ENCODE data around the gene PLPP1.
"Not testable (repeated sequence)": the region's sequence is repeated elsewhere in the genome, so short reads cannot be mapped to it uniquely, and the experiment has no call there.

Gene PLPP1

DNA sequence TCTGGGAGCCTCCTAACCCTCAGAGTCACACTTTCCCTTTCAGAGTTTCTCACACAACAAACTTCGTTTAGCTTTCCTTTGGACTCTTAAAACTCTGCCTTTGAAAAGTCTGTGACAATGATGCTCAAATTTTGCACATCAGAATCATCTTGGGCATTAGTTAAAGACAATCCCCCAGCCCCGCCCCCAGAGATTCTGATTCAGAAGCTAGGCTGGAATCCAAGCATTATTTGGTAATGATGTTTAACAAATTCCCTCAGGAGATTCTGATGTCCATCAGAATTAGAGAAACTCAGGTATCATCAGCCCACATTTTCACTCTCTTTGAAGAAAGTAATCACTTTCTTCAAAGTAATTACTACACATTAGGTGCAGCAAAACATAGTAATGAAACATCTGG is 9.6 kb upstream of the PLPP1 start:
- DNase-seq, result no peak

DNA sequence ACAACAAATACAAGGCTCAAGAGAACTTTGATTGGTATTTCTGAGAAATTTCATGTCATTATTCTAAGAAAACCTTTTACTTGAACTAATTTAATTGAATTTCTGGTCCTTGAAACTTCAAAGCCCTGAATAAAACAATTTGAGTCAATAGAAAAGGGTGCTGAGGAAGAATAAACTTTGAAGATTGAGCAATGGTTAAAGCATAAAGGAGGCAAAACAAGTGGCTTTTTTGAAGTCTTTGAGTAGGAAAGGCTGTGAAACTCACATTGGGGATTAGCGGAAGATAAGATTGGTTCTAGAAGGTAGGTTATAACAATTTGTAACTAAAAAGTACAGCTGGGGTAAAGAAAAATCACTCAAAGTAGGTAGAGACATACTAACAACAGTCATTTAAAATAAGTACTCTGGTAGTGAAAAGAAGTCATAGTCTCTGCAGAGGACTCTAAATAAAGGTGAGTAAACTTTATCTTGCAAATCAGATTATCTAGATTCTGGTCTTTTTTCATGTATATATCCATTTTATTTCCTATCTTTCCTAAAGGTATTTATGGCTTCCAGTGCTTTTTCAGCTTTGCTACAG is 6.4 kb upstream of the PLPP1 start:
- no peak for DNase-seq

GRCh38 chr5:55540525-55540924 is 5.8 kb upstream of the PLPP1 start:
- DNase-seq, result no peak

DNA sequence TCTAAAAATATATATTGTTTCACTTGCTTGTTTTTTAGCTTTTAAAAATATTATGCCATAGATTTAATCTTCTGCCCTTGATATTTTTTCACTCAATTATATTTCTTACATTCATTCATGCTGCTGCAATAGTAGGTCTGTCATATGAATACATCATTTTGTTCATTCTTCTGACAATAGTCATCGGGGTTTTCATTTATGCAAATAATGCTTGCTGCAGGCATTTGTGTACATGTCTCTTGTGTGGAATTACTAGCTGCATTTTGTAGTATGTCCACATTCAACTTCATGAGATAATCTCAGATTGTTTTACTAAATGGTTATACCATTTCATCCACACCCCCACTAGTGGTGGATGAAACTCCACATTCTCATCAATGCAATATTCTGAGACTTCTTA is 5.3 kb upstream of the PLPP1 start:
- DNase-seq, result no peak

DNA sequence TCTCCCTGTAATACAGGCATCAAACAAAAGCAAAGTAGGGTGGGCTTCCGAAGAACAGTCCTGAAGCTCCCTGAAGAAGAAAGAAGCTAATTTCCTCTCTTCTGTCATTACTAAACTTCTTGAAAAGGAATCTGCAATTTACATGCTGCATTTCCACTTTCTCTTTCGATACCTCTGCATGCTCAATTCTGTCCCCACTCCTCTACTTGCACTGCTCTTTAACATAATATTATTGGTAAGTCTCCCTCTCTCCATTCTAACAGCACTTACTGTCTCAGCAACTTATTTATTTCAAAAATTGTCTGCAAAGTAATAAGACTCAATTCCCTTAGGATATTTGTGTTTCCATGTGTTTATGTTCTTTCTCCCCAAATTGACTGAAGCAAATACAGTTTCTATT is 3.9 kb upstream of the PLPP1 start:
- no peak for DNase-seq

GRCh38 chr5:55537315-55537714 is 2.6 kb upstream of the PLPP1 start:
- not testable (repeated sequence) for DNase-seq

DNA sequence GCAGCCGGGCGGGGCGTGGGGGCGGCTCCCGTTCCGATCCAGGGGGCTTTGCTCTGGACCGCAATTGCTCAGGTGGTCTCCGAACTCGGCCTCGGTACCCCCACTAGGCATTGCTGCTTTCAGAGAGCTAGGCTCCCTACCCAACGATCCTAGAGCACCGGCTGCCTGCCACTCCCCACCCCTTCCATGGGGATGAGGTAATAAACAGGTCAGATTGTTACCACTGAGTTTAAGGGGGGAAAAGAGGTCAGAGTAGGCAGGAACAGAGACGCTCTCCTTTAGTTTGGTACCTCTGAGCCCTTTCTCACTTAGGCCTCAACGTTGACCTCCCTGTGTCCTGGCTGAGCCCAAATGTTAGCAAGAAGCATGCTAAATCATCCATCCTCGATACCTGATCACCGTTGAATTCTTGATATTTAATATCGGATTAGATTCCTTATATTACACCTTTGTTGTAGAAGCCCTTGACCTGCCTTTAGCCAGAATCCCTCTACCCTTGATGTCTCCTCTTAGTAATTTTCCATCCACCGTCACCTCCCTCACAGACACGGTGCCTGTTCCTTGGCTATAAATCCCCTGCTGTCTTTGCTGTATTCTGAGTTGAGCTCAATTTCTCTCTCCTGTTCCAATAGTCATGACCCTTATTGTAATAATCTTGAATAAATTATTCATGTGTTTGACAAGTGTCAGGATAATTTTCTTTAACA is 588 bp upstream of the PLPP1 start:
- DNase-seq, result no peak

GRCh38 chr5:55533521-55534435 is 986 bp downstream of the PLPP1 start:
- DNase-seq, result no peak

DNA sequence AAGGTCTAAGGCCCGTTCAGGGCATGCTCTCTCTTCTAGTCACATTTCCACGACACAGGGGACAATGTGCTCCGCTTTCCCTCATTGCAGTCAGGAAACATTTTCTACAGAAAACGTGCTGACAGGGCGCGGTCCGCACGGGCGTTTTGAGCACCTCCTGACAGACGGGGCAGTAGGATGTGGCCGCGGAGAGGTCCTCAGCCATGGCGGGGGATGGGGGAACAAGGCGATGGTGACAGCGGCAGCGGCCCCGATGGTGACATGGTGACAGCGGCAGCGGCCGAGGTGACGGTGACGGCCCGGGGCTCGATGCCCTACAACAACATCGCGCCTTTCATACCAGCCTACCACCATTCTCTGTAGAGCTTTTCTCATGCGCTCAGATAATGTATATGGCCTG is 4.1 kb downstream of the PLPP1 start:
- DNase-seq, result no peak

DNA sequence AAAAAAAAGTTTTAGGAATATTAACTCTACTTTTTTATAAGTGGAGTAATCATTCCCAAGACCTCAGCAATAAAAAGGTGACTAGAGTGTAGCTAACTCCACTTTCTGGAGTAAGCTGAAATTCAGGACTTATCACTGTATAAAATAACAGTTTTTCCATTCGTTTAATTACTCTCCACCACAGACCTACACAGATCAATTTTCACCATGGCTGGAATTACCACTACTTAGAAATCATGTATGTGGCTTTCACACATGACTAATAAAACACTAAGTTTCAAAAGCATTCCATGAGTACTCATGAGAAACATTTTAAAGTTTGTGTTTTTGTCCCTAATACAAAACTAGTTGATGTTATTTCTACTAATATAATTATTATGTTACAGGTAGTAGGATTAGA is 9.9 kb downstream of the PLPP1 start:
- DNase-seq, result no peak

- no peak for DNase-seq
Observed at GRCh38 chr5:55523293-55523692, 11.5 kb downstream of the PLPP1 start.

DNA sequence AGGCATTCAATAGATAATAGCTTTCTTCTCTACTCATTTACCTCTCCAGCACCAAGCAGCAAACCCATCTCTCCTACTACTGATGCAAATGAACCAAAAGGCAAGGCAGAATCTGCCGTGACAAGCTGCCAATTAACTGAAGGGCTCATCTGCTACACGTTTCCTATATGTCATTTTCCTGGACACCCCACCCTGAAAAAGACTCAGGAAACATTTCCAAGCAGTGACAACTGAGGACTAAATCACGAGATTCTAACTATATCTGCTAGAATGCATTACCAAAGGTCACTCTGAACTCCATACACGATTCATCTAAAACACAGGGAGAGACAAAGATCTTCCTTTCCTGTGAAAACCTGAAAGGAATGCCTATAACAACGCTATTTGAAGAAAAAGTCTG is 12.9 kb downstream of the PLPP1 start:
- DNase-seq, result no peak

GRCh38 chr5:55520117-55520839 is 14.5 kb downstream of the PLPP1 start:
- DNase-seq, result no peak

GRCh38 chr5:55518831-55519390 is 15.9 kb downstream of the PLPP1 start:
- no peak for DNase-seq

- DNase-seq, result no peak
Observed at GRCh38 chr5:55517804-55518203, 17.0 kb downstream of the PLPP1 start.

GRCh38 chr5:55511010-55511409 is 23.8 kb downstream of the PLPP1 start:
- no peak for DNase-seq

DNA sequence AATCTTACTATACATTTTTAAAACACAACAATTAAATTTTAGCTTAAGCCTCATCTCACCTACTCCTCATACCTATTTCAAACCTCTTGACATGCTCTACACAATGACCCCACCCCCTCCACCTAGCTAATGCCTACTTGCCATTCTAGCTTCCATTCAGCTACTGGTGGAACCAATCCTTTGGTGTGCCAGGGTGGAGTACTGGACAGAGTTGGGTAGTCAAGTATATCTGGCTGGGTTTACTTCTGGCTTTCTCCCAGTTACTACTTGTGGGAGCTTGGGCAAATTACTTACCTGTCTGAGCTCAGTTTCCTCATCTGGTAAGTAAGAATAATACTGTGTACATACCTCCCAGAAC is 24.3 kb downstream of the PLPP1 start:
- DNase-seq, result no peak

GRCh38 chr5:55509796-55510522 is 24.8 kb downstream of the PLPP1 start:
- DNase-seq, result no peak

DNA sequence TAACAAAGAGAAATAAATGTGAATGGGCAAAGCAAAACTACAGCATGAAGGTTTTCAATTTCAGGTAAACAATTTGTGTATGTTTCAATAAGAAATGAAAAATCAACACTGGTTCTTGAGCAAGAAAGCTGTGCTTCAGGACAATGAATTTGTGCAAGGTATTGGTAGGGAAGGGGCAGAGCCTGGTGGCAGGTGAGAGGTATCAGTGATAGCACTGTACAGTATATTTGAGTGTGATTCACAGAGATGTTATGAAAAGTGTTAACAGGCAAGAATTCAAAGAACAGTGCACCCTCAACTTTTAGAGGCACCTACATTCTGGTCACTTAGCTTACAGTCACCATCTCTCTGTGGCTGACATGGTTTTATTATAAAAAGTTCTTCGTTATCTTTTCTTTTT is 25.7 kb downstream of the PLPP1 start:
- DNase-seq, result no peak

DNA sequence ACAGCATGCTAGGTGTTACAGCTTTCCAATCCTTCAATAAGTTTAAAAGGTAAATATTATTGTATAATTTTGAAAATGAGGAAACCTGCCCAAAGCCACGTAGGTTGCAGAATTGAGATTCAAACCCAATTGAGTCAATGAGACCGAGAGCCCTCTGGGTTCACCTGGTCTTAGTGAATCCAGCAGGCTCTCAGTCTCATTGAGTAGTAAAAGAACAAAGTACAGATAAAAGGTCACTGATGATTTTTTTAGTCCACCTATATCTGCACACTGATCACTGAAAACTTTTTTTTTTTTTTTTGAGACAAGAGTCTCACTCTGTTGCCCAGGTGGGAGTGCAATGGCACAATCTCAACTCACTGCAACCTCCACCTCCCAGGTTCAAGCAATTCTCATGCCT is 27.2 kb downstream of the PLPP1 start:
- no peak for DNase-seq

DNA sequence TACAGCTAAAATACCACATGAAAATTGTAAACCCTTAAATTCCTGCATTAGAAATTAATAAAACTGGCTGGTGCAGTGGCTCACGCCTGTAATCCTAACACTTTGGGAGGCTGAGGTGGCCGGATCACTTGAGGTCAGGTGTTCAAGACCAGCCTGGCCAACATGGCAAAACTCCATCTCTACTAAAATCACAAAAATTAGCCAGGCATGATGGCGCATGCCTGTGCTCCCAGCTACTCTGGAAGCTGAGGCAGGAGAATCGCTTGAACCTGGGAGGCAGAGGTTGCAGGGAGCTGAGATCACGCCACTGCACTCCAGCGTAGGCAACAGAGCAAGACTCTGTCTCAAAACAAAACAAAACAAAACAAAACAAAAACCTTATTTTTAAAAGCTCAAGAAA is 29.1 kb downstream of the PLPP1 start:
- DNase-seq, result not testable (repeated sequence)

DNA sequence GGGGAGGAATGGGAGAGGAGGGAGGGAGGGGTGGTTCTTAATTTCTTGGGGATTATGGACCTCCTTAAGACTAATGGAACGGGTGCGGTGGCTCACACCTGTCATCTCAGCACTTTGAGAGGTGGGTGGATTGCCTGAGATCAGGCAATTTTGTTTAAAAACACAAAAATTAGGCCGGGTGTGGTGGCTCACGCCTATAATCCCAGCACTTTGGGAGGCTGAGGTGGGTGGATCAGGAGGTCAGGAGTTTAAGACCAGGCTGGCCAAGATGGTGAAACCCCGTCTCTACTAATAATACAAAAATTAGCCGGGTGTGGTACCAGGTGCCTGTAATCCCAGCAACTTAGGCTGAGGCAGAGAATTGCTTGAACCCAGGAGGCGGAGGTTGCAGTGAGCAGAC is 30.8 kb downstream of the PLPP1 start:
- not testable (repeated sequence) for DNase-seq

Data from stimulated activated CD4-positive, alpha-beta T cell treated with anti-CD3 and anti-CD28 coated beads, Interleukin-2, amount 100 ng/mL, for 24 hours (primary cell).